GM23338 (cell line): ENCODE measurements around the gene PRKCH. TPM values are rescaled to one million over a fixed set of nuclear protein-coding genes. Genes with fewer than 3 reads are reported as not detected.
A peak's percentile ranks its signal among the peaks of the same experiment; 100 is the strongest.

ENCODE experiments used
- ATAC-seq: fragments of 200-7000 bp; cut with Tn5 transposase; 3 replicates; pipeline ENCODE4 v1.9.1; 2020
- DNase-seq: peaks from one replicate; pipeline ENCODE4 v3.0.0-alpha.2; 2015; ENCODE audit warnings: low spot score
- H2AFZ ChIP-seq: fragments of 200-600 bp; sonication (generic); 2 replicates; pipeline ENCODE4 v1.8.0; 2016; ENCODE audit warnings: antibody characterized with exemption, mild to moderate bottlenecking, moderate library complexity
- H3F3A ChIP-seq: fragments of 200-600 bp; sonication (generic); replicated peaks from 2 replicates; pipeline ENCODE4 v1.8.0; 2017; ENCODE audit warnings: antibody characterized with exemption, mixed run types, low read depth
- H3K27ac ChIP-seq: fragments of 200-600 bp; sonication (generic); 2 replicates; pipeline ENCODE4 v1.6.1; 2016; ENCODE audit warnings: low read depth
- H3K27me3 ChIP-seq: fragments of 200-600 bp; sonication (generic); 2 replicates; pipeline ENCODE4 v1.8.0; 2016; ENCODE audit warnings: mild to moderate bottlenecking, mixed run types, moderate library complexity; ENCODE audit not compliant: insufficient read depth
- H3K36me3 ChIP-seq: fragments of 200-600 bp; sonication (generic); 2 replicates; pipeline ENCODE4 v1.8.0; 2016; ENCODE audit warnings: mild to moderate bottlenecking; ENCODE audit not compliant: insufficient read depth
- H3K4me1 ChIP-seq: fragments of 200-600 bp; sonication (generic); 2 replicates; pipeline ENCODE4 v1.8.0; 2016; ENCODE audit warnings: mild to moderate bottlenecking, moderate library complexity; ENCODE audit not compliant: insufficient read depth
- H3K4me2 ChIP-seq: fragments of 200-600 bp; sonication (generic); 2 replicates; pipeline ENCODE4 v1.7.1; 2017; ENCODE audit warnings: mixed run types
- H3K4me3 ChIP-seq: fragments of 200-600 bp; sonication (generic); 2 replicates; pipeline ENCODE4 v1.6.1; 2016; ENCODE audit warnings: mixed run types
- H3K79me2 ChIP-seq: fragments of 200-600 bp; sonication (generic); replicated peaks from 2 replicates; pipeline ENCODE4 v1.8.0; 2017; ENCODE audit warnings: mild to moderate bottlenecking; ENCODE audit not compliant: insufficient read depth
- H3K9me2 ChIP-seq: fragments of 200-600 bp; sonication (generic); 2 replicates; pipeline ENCODE4 v1.8.0; 2017; ENCODE audit not compliant: insufficient read depth
- H4K20me1 ChIP-seq: fragments of 200-600 bp; sonication (generic); replicated peaks from 2 replicates; pipeline ENCODE4 v1.8.0; 2017; ENCODE audit warnings: mild to moderate bottlenecking; ENCODE audit not compliant: insufficient read depth
- H3K27ac Mint-ChIP-seq: 2 replicates; pipeline ENCODE4 v1.8.0; 2020; ENCODE audit warnings: inconsistent platforms, mild to moderate bottlenecking, moderate library complexity, mixed read lengths
- H3K27me3 Mint-ChIP-seq: 3 replicates; pipeline ENCODE4 v1.8.0; 2022; ENCODE audit warnings: low read depth, mild to moderate bottlenecking, moderate library complexity, mixed read lengths, inconsistent platforms; ENCODE audit not compliant: insufficient read depth, poor library complexity
- H3K36me3 Mint-ChIP-seq: 3 replicates; pipeline ENCODE4 v1.8.0; 2021; ENCODE audit warnings: low read depth, mild to moderate bottlenecking, inconsistent platforms, moderate library complexity, mixed read lengths
- H3K4me1 Mint-ChIP-seq: 3 replicates; pipeline ENCODE4 v1.8.0; 2020; ENCODE audit warnings: mild to moderate bottlenecking, inconsistent platforms, mixed read lengths
- H3K4me3 Mint-ChIP-seq: 3 replicates; pipeline ENCODE4 v1.8.0; 2021; ENCODE audit warnings: moderate library complexity, mild to moderate bottlenecking, inconsistent platforms, mixed read lengths
- H3K9me3 Mint-ChIP-seq: 3 replicates; pipeline ENCODE4 v1.8.0; 2020; ENCODE audit warnings: moderate library complexity, mild to moderate bottlenecking, inconsistent platforms, mixed read lengths
- ETS1 ChIP-seq: IDR thresholded peaks from 2 replicates; pipeline ENCODE4 v1.6.1; 2016; ENCODE audit warnings: antibody characterized with exemption
- EZH2phosphoT487 ChIP-seq: fragments of 200-600 bp; sonication (generic); IDR thresholded peaks from one replicate; pipeline ENCODE4 v1.8.1; 2018; ENCODE audit warnings: antibody characterized with exemption; ENCODE audit not compliant: unreplicated experiment
- NANOG ChIP-seq: IDR thresholded peaks from 2 replicates; pipeline ENCODE4 v1.6.1; 2016; ENCODE audit warnings: antibody characterized with exemption, borderline replicate concordance
- STAT1 ChIP-seq: IDR thresholded peaks from one replicate; pipeline ENCODE4 v1.6.1; 2016; ENCODE audit warnings: antibody characterized with exemption; ENCODE audit not compliant: unreplicated experiment
- ZNF114 ChIP-seq: fragments of 250-450 bp; sonication (Bioruptor Pico); IDR thresholded peaks from 2 replicates; pipeline ENCODE4 v1.5.0; 2020; ENCODE audit warnings: mild to moderate bottlenecking, moderate library complexity
- ZNF331 ChIP-seq: fragments of 250-450 bp; sonication (Bioruptor Pico); IDR thresholded peaks from 2 replicates; pipeline ENCODE4 v1.5.0; 2020; ENCODE audit warnings: low read depth, mild to moderate bottlenecking, moderate library complexity
- ZNF462 ChIP-seq: fragments of 250-450 bp; sonication (Bioruptor Pico); IDR thresholded peaks from 2 replicates; pipeline ENCODE4 v1.5.0; 2020; ENCODE audit warnings: mild to moderate bottlenecking, moderate library complexity
- polyA plus RNA-seq: library from polyadenylated mRNA; unstranded; fragments of >200 nt; fragmentation: Nextera tagmentation; extraction: Ambion mirVana; gene quantifications from 2 replicates; pipeline ENCODE4 v1.2.1, GENCODE V29; 2016
- total RNA-seq: library from RNA; depleted of rRNA; stranded (reverse); fragments of >200 nt; shearing (Covaris generic); gene quantifications from 2 replicates; pipeline ENCODE4 v1.2.3, GENCODE V29; 2014

Gene PRKCH
- total and polyA plus RNA-seq, 2 experiments from 2014 or later = 5.4 to 10.1 TPM

- no peaks in the 10 kb centered on the region for H3F3A ChIP-seq
- H3K4me3 Mint-ChIP-seq = no peak overlapping the region
- H2AFZ ChIP-seq = no peak overlapping the region
- no peak for TF ChIP-seq ZNF462
- TF ChIP-seq ETS1 = 0 out of 2 replicates have a peak, but pooled peaks have one; percentile 34
- TF ChIP-seq NANOG = peak; percentile 19; the same call in 1 of the 2 replicates
- TF ChIP-seq ZNF331 (CRISPR knock-in tag) = no peak
- H4K20me1 ChIP-seq = no peaks in the 10 kb centered on the region
- H3K4me1 Mint-ChIP-seq = peaks cover 11% of the 10 kb centered on the region
- H3K9me3 Mint-ChIP-seq = no peaks in the 10 kb centered on the region
- H3K27me3 Mint-ChIP-seq = no peaks in the 10 kb centered on the region
- no peaks in the 10 kb centered on the region for H3K27me3 ChIP-seq
- H3K9me2 ChIP-seq = peaks cover 16% of the 10 kb centered on the region; the same call in 1 of the 2 replicates
- no peaks in the 10 kb centered on the region for H3K36me3 Mint-ChIP-seq
- no peak overlapping the region for H3K27ac ChIP-seq
- H3K4me1 ChIP-seq = no peaks in the 10 kb centered on the region
- peak overlapping the region; percentile 25; the same call in 1 of the 2 replicates for H3K4me2 ChIP-seq
- H3K27ac Mint-ChIP-seq = peak overlapping the region; percentile 33
- DNase-seq (peak; percentile 81), ATAC-seq (peak; percentile 81)
- no peaks in the 10 kb centered on the region for H3K79me2 ChIP-seq
- H3K36me3 ChIP-seq = no peaks in the 10 kb centered on the region
- H3K4me3 ChIP-seq = no peak overlapping the region
Observed at GRCh38 chr14:61355892-61356325, 34.5 kb downstream of the PRKCH start.

- H3K4me3 ChIP-seq = no peak overlapping the region
- no peak overlapping the region for H3K4me2 ChIP-seq
- TF ChIP-seq STAT1 = no peak
- no peak for TF ChIP-seq EZH2phosphoT487
- TF ChIP-seq ZNF331 (CRISPR knock-in tag) = no peak
- no peak for TF ChIP-seq ZNF114 (CRISPR knock-in tag)
- no peak for TF ChIP-seq ETS1
- H3K36me3 ChIP-seq = no peaks in the 10 kb centered on the region
- no peak overlapping the region for H2AFZ ChIP-seq
- H3K36me3 Mint-ChIP-seq = no peaks in the 10 kb centered on the region
- H3K27me3 ChIP-seq = no peaks in the 10 kb centered on the region
- H3F3A ChIP-seq = no peaks in the 10 kb centered on the region
- H3K4me3 Mint-ChIP-seq = no peak overlapping the region; the same call in 2 of the 3 replicates
- H3K27ac Mint-ChIP-seq = no peak overlapping the region
- H3K27ac ChIP-seq = no peak overlapping the region
- H3K9me2 ChIP-seq = peaks cover 12% of the 10 kb centered on the region; the same call in 1 of the 2 replicates
- no peaks in the 10 kb centered on the region for H3K79me2 ChIP-seq
- peaks cover 11% of the 10 kb centered on the region for H3K4me1 Mint-ChIP-seq
- ATAC-seq (no peak), DNase-seq (no peak)
- H3K27me3 Mint-ChIP-seq = no peaks in the 10 kb centered on the region
- no peaks in the 10 kb centered on the region for H4K20me1 ChIP-seq
- no peaks in the 10 kb centered on the region for H3K9me3 Mint-ChIP-seq
- no peaks in the 10 kb centered on the region for H3K4me1 ChIP-seq
Observed at GRCh38 chr14:61357123-61357522, 35.7 kb downstream of the PRKCH start.
